HG02885 (cell line): ENCODE measurements around the gene ANKRD6.
"Not testable (repeated sequence)": the region's sequence is repeated elsewhere in the genome, so short reads cannot be mapped to it uniquely, and the experiment has no call there.

Experiments used
- ATAC-seq: cut with Tn5 transposase; IDR thresholded peaks from one replicate; pipeline ENCODE4 v1.9.1; 2021; ENCODE audit warnings: mild to moderate bottlenecking; ENCODE audit not compliant: unreplicated experiment, poor library complexity

Gene ANKRD6

GRCh38 chr6:89590133-89590532 lies 157.2 kb downstream of the ANKRD6 start:
- no peak for ATAC-seq

DNA sequence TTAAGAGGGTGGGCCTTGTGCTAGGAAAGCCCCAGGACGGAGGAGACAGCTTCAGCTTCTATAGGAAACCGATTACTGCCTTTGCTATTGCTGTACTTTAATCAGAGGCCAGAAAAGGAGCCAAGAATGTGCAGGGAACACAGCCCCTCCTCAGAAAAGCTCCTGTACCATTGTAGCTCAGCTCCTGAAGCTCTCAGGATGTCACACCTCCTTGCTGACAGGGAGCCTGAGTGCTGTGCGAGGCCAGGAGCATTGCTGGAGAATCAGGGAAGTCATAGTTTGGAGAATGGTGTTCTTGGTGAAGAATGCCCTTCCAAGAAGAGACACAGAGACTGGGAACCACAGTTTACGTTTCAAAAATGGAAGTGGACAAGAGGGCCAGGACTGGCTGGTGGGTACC lies 158.8 kb downstream of the ANKRD6 start:
- no peak for ATAC-seq

DNA sequence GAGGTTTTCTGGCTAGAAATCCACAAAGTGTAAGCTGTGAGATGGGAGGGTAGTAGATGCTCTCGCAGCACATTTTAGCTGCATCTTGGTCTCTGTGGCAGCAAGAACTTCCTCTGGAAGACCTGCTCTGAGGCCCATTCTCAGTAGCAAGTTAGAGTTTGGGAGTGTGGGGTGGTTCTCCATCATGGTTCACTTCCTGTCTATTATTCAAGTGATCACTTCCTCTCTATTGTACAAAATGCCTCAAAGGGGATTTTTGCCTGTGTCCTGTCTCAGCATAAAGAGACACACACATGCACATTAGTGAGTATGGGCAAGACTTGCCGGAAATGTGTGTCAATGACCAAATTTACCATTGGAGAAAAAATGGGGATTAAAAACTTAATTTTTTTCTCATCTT lies 163.1 kb downstream of the ANKRD6 start:
- ATAC-seq, result peak; percentile 92

GRCh38 chr6:89596484-89596883 lies 163.5 kb downstream of the ANKRD6 start:
- ATAC-seq, result no peak

DNA sequence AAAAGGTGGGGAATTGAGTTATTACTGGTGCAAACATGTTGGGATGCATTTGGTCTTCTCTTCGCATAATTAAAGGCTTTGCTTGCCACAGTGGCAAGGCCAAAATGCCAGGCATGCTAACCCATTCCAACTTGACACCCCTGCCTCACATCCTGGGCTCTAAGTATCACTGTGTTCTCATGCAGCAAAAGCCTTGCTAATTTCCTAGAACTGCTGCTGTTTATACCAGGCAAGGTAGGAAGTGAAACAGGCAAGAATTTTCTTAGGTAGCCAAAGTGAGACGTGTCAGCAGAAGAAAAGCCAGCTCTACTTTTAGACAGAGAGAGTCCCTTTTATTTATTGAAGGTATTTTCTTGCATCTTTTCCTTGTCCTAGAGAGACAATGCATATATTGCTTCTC lies 164.4 kb downstream of the ANKRD6 start:
- ATAC-seq, result no peak

GRCh38 chr6:89597988-89598387 lies 165.0 kb downstream of the ANKRD6 start:
- ATAC-seq, result no peak

DNA sequence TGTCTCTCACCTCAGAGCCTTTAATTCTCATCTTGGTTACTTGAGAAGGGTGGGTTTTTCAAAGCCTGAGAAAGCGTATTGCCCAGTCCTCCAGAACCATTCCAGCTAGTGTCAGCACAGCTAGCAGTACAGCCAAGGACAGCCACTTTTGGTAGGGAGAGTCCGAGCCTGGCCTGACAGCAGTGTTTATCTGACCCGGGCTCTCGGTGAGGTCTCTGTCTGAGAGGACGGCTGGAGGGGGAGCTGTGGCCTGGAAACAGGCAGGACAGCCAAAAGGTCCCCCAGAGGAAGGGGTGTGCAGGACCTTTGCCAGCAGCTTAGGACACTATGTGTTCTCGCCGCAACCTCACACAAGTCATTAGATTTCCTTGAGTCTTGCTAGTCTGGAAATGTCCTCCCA lies 166.8 kb downstream of the ANKRD6 start:
- no peak for ATAC-seq

GRCh38 chr6:89602166-89602565 lies 169.2 kb downstream of the ANKRD6 start:
- no peak for ATAC-seq

DNA sequence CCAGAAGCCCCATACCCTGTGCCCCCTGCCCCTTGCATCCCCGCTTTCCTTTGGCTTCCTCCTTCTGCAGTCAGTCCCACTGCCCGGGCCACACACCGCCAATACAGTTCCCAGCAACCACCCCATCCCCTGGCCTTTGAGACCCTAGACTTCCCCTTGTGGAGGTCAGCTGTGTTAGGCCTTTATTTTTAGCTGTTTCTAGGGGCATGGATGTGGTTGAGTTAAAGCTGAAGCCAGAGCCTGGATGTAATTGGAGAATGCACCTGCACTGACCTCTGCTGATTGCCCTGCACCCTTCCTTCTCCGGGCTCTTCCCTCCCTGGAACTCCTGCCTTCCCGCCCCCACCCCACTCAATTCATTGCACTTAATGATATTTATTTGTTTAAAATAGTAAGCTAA lies 171.7 kb downstream of the ANKRD6 start:
- ATAC-seq, result no peak

GRCh38 chr6:89605861-89606260 lies 172.9 kb downstream of the ANKRD6 start:
- ATAC-seq, result no peak

DNA sequence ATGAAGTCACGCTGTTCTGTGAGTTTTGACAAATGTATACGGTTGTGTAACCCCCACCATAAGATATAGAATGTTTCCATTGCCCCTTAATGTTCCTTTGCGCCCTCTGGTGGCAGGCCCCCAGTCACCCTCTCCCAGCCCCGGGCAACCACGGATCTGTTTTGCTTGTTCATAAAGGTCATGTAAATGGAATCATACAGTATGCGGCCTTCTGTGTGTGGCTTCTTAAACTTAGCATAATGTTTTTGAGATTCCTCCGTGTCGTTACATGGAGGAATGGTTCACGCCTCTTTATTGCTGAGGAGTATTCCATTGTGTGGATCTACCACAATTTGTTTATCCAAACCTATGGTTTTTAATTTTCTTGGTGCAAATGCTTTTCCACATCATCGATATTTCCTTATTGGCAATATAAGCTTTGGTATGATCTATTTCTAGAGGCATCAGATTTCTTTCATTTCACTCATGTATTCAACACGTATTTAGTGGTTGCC lies 177.2 kb downstream of the ANKRD6 start:
- peak; percentile 83 for ATAC-seq

GRCh38 chr6:89611666-89612065 lies 178.7 kb downstream of the ANKRD6 start:
- no peak for ATAC-seq

DNA sequence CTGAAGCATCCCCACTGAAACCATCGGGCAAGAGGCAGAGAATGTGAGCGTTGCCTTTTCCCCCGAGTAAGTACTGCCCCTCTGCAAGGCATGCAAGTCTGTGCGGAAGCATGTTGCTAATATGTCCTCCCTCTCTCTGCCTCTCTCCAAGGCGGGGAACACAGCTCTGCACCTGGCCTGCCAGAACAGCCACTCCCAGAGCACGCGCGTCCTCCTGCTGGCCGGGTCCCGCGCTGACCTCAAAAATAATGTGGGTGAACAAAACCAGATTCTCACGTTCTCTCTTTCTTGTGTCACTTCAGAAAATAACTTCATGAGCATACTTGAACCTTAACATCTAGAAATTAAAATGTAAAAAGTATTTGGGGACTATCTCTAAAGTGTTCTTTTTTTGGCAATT lies 179.2 kb downstream of the ANKRD6 start:
- ATAC-seq, result no peak

GRCh38 chr6:89613790-89614189 lies 180.8 kb downstream of the ANKRD6 start:
- no peak for ATAC-seq

- ATAC-seq, result no peak
Observed at GRCh38 chr6:89615882-89616281, 182.9 kb downstream of the ANKRD6 start.

DNA sequence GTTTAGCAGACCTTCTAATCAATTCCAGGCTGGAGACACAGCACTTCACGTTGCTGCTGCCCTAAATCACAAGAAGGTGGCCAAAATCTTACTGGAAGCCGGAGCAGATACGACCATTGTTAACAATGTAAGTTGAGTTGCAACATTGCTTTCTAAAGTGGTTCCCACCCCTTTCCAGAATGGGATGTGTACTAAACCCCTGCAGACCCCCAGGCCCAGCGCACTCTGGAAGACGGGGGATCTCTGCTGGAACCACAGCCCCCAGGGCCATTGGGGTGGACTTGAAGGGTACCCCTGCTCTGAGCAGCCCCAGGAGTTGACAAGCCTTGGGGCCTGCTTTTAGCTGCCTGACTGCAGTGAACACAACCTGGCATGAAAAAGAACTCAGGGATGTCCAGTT lies 183.6 kb downstream of the ANKRD6 start:
- ATAC-seq, result no peak

DNA sequence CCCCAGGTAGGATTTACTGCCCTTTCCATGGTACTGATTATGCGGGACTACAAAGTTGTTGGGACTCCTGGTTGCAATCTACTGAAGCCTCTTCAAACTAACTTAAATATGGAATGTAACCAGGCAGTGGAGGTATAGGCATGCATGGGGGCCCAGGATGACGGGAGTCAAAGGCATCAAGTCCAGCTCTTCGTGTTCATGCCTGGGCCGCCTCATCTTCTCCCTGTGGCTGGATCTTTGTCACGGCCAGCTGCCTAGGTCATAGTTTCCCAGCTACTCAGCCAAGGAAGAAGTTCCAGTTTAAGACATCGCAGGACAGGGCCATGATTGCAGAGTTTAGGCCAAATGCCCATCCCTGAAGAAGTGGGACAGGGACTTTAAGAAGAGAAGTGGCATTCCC lies 185.1 kb downstream of the ANKRD6 start:
- no peak for ATAC-seq

GRCh38 chr6:89619567-89619966 lies 186.6 kb downstream of the ANKRD6 start:
- ATAC-seq, result no peak

GRCh38 chr6:89623749-89624148 lies 190.8 kb downstream of the ANKRD6 start:
- no peak for ATAC-seq

GRCh38 chr6:89630488-89630887 lies 197.5 kb downstream of the ANKRD6 start:
- no peak for ATAC-seq

- not testable (repeated sequence) for ATAC-seq
Observed at GRCh38 chr6:89636412-89636811, 203.5 kb downstream of the ANKRD6 start.

- ATAC-seq, result peak; percentile 2
Observed at GRCh38 chr6:89637960-89638319, 205.0 kb downstream of the ANKRD6 start.
